ENCODE results near the gene MGMT.

GRCh38 chr10:129778571-129778970 lies 311.5 kb downstream of the MGMT start:
- TF ChIP-seq SUZ12 (IDR thresholded peaks at IDR 0.05; ENCODE audit: extremely low read depth, insufficient read depth, insufficient read length), result no peak
- no peak for TF ChIP-seq ZNF274 (IDR thresholded peaks at IDR 0.05; ENCODE audit: low read depth, low read length)
